Measurements from ENCODE around the gene PCCA.
A peak's percentile ranks its signal among the peaks of the same experiment; 100 is the strongest.
"Not testable (repeated sequence)": the region's sequence is repeated elsewhere in the genome, so short reads cannot be mapped to it uniquely, and the experiment has no call there.

Gene PCCA

GRCh38 chr13:100197591-100198365, 108.9 kb downstream of the PCCA start:
- DNase-seq: no peak

GRCh38 chr13:100203696-100204367, 114.9 kb downstream of the PCCA start:
- no peak for DNase-seq

GRCh38 chr13:100208002-100208401, 119.1 kb downstream of the PCCA start:
- DNase-seq: no peak

- no peak for DNase-seq
Observed at GRCh38 chr13:100208626-100209025, 119.7 kb downstream of the PCCA start.

- peak; percentile 21 for DNase-seq
Observed at GRCh38 chr13:100209857-100210825, 121.2 kb downstream of the PCCA start.

- DNase-seq: no peak
Observed at GRCh38 chr13:100211016-100211710, 122.3 kb downstream of the PCCA start.

GRCh38 chr13:100212904-100213553, 124.1 kb downstream of the PCCA start:
- DNase-seq: no peak

- no peak for DNase-seq
Observed at GRCh38 chr13:100213576-100213975, 124.7 kb downstream of the PCCA start.

GRCh38 chr13:100214886-100215285, 126.0 kb downstream of the PCCA start:
- DNase-seq: peak; percentile 34

GRCh38 chr13:100221166-100221565, 132.3 kb downstream of the PCCA start:
- no peak for DNase-seq

- DNase-seq: not testable (repeated sequence)
Observed at GRCh38 chr13:100223966-100224530, 135.2 kb downstream of the PCCA start.

- no peak for DNase-seq
Observed at GRCh38 chr13:100229603-100230002, 140.7 kb downstream of the PCCA start.

GRCh38 chr13:100230769-100231149, 141.9 kb downstream of the PCCA start:
- DNase-seq: no peak

GRCh38 chr13:100231176-100231575, 142.3 kb downstream of the PCCA start:
- DNase-seq: no peak

- DNase-seq: no peak
Observed at GRCh38 chr13:100234006-100234405, 145.1 kb downstream of the PCCA start.

GRCh38 chr13:100234524-100235136, 145.7 kb downstream of the PCCA start:
- no peak for DNase-seq

GRCh38 chr13:100235311-100235901, 146.5 kb downstream of the PCCA start:
- peak; percentile 4 for DNase-seq

GRCh38 chr13:100240109-100240779, 151.4 kb downstream of the PCCA start:
- DNase-seq: no peak

GRCh38 chr13:100244431-100244830, 155.5 kb downstream of the PCCA start:
- no peak for DNase-seq

GRCh38 chr13:100245104-100245503, 156.2 kb downstream of the PCCA start:
- DNase-seq: no peak

Measured in amniotic stem cell (primary cell).